Measurements from ENCODE around the gene PDE2A. TPM values are rescaled to one million over a fixed set of nuclear protein-coding genes. Genes with fewer than 3 reads are reported as not detected.
A peak's percentile ranks its signal among the peaks of the same experiment; 100 is the strongest.

PDE2A gene
- total and polyA plus RNA-seq, 5 experiments from 2014 or later = 0.22 to 1.9 (median 0.74) TPM; not detected in 1

DNA sequence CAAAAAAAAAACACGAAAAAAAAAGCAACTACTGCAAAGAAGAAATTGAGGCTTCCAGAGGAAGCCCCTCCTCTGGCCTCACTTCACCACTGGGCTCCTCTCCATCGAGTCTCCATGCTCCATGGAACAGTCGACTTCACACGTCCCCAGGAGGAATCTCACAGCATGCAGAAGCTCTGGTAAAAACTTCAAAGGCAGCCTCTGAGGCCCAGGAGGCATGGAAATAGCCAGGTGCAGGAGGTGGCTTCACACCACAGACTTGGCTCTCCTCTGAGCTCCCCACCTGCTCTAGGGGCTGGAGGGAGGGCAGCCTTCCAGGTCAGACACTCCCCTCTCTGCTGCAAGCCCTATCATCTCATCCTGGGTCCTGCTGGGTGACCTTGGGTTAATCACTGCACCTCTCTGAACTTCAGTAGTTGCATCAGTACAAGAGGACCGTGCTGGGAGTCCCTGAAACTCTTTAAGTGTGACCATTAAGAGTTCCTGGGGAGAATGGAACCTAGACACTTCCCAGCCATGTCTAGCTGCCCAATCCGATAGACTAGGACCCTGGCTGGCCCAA is 8.2 kb downstream of the PDE2A start:
- Mint-ChIP-seq H3K27ac (no peak overlapping the region), H3K36me3 (peaks cover 0 to 8% (median 6%) of the 10 kb centered on the region in 3 donors), H3K27me3 (peaks cover 24 to 82% (median 42%) of the 10 kb centered on the region in 5 donors), H3K4me3 (no peak overlapping the region), H3K9me3 (peaks cover 0 to 12% (median 7%) of the 10 kb centered on the region in 9 donors), H3K4me1 (peaks cover 0 to 3% (median 3%) of the 10 kb centered on the region in 4 donors)
- no peak for DNase-seq
- POLR2A ChIA-PET = interaction anchor here (0.6 kb wide), 1 partner anchor 401 kb away, joined by 3 read pairs; no protein-coding TSS in a partner anchor
- no peak for ATAC-seq

DNA sequence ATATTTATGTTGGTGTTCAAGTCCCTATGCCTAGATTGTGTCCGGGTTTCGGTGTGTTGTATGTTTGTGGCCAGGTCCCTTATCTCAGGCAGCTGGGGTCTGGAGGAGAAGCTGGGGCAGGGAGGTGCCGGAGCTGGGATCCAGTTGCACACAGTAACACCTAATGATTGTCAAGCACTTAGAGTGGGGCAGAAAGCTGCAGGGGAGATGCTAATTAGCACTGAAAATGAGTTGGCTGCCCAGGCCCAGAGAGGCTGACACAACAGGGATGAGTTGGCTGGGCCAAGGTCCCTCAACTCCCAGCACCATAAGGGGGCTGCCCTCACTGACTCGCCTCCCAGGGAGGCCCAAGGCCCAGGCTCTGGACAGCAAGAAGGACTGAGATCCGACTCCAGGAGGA is 12.2 kb downstream of the PDE2A start:
- no peak overlapping the region for H3K27ac Mint-ChIP-seq
- H3K4me3 Mint-ChIP-seq = no peak overlapping the region
- POLR2A ChIA-PET = no interaction called here
- H3K36me3 Mint-ChIP-seq = peaks cover 0 to 2% (median 1%) of the 10 kb centered on the region in 3 donors
- H3K9me3 Mint-ChIP-seq = peaks cover 0 to 6% (median 1%) of the 10 kb centered on the region in 9 donors
- ATAC-seq (no peak), DNase-seq (no peak)
- no peaks in the 10 kb centered on the region for H3K4me1 Mint-ChIP-seq
- peaks cover 15 to 58% (median 18%) of the 10 kb centered on the region in 5 donors for H3K27me3 Mint-ChIP-seq

- H3K27ac Mint-ChIP-seq = no peak overlapping the region
- no peak for DNase-seq
- no peaks in the 10 kb centered on the region for H3K4me1 Mint-ChIP-seq
- H3K36me3 Mint-ChIP-seq = no peaks in the 10 kb centered on the region
- POLR2A ChIA-PET = no interaction called here
- ATAC-seq = no peak
- H3K27me3 Mint-ChIP-seq = peaks cover 14 to 52% (median 16%) of the 10 kb centered on the region in 5 donors
- peaks cover 0 to 3% (median 0%) of the 10 kb centered on the region in 9 donors for H3K9me3 Mint-ChIP-seq
- H3K4me3 Mint-ChIP-seq = no peak overlapping the region
Measured at GRCh38 chr11:72661486-72661885, 12.7 kb downstream of the PDE2A start.

- DNase-seq = no peak
- H3K27ac Mint-ChIP-seq = no peak overlapping the region
- no peaks in the 10 kb centered on the region for H3K36me3 Mint-ChIP-seq
- POLR2A ChIA-PET = no interaction called here
- no peaks in the 10 kb centered on the region for H3K9me3 Mint-ChIP-seq
- no peak for ATAC-seq
- H3K4me3 Mint-ChIP-seq = no peak overlapping the region
- H3K27me3 Mint-ChIP-seq = peaks cover 4 to 34% (median 11%) of the 10 kb centered on the region in 5 donors
- no peaks in the 10 kb centered on the region for H3K4me1 Mint-ChIP-seq
Measured at GRCh38 chr11:72658989-72659640, 15.1 kb downstream of the PDE2A start.

GRCh38 chr11:72657411-72658100 is 16.7 kb downstream of the PDE2A start:
- Mint-ChIP-seq H3K4me3 (no peak overlapping the region), H3K27me3 (peaks cover 4 to 25% (median 15%) of the 10 kb centered on the region in 5 donors), H3K27ac (no peak overlapping the region), H3K9me3 (no peaks in the 10 kb centered on the region), H3K4me1 (peaks cover 0 to 2% (median 0%) of the 10 kb centered on the region in 4 donors), H3K36me3 (no peaks in the 10 kb centered on the region)
- ATAC-seq = no peak
- POLR2A ChIA-PET = no interaction called here
- no peak for DNase-seq

DNA sequence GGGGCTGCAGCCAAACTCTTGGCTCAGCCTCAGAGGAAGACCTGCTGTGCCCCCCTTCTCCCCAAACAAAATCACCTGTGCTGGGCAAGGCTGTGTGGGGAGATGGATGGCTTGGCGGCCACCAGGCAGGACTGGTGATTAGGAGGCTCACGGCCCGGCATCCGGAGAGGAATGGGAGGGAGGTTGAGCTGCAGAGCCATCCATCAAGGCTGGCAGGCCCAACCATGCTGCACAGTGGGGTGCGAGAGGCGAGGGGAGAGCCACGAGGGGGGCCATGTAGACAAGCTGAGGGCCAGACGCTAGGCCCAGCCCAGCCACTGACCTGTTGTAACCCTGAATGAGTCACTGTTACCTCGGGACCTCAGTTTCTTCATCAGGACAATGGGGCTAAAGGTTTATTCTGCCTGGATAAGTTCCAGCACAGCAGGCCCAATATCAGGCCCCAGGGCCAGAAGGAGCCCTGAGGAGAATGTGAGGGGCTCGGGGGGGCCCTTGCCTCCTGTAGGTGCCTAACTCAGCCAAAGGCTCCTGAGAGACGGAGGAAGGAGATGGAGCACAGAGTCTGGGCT is 18.2 kb downstream of the PDE2A start:
- DNase-seq = no peak
- Mint-ChIP-seq H3K27ac (peak overlapping the region in 1 of 10 donors; percentile 37), H3K9me3 (no peaks in the 10 kb centered on the region), H3K4me1 (peaks cover 0 to 2% (median 0%) of the 10 kb centered on the region in 4 donors), H3K27me3 (peaks cover 0 to 17% (median 15%) of the 10 kb centered on the region in 5 donors), H3K36me3 (no peaks in the 10 kb centered on the region), H3K4me3 (no peak overlapping the region)
- ATAC-seq = no peak
- POLR2A ChIA-PET = no interaction called here

- Mint-ChIP-seq H3K27me3 (peaks cover 1 to 11% (median 9%) of the 10 kb centered on the region in 5 donors), H3K4me1 (peaks cover 0 to 2% (median 0%) of the 10 kb centered on the region in 4 donors), H3K36me3 (no peaks in the 10 kb centered on the region), H3K4me3 (no peak overlapping the region), H3K9me3 (no peaks in the 10 kb centered on the region), H3K27ac (no peak overlapping the region)
- no peak for DNase-seq
- no peak for ATAC-seq
- POLR2A ChIA-PET = no interaction called here
Measured at GRCh38 chr11:72655014-72655413, 19.2 kb downstream of the PDE2A start.

DNA sequence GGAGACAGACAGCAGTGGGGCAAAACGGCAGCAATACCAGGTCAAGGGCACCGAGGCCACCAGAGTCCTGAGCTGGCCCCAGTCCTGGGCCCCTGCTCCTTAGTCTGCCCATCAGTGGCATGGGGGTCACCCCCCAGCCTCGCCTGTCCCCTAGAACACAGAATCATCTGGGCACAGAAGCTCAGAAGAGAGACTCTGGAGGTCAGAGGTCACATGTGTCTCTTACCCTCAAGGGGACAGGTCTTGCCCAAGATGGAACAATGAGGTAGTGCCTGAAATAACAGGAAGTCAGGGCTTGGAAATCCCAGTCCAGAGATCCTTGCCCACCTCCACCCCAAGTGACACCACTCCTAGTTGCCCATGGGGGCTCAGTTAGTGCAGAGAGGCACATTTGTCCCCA is 20.6 kb downstream of the PDE2A start:
- H3K4me1 Mint-ChIP-seq = peaks cover 0 to 2% (median 0%) of the 10 kb centered on the region in 4 donors
- no peak for DNase-seq
- no peak overlapping the region for H3K4me3 Mint-ChIP-seq
- ATAC-seq = no peak
- no peaks in the 10 kb centered on the region for H3K9me3 Mint-ChIP-seq
- H3K36me3 Mint-ChIP-seq = no peaks in the 10 kb centered on the region
- peak overlapping the region in 2 of 10 donors; percentile 14 to 39 for H3K27ac Mint-ChIP-seq
- POLR2A ChIA-PET = no interaction called here
- H3K27me3 Mint-ChIP-seq = peaks cover 1 to 10% (median 8%) of the 10 kb centered on the region in 5 donors

DNA sequence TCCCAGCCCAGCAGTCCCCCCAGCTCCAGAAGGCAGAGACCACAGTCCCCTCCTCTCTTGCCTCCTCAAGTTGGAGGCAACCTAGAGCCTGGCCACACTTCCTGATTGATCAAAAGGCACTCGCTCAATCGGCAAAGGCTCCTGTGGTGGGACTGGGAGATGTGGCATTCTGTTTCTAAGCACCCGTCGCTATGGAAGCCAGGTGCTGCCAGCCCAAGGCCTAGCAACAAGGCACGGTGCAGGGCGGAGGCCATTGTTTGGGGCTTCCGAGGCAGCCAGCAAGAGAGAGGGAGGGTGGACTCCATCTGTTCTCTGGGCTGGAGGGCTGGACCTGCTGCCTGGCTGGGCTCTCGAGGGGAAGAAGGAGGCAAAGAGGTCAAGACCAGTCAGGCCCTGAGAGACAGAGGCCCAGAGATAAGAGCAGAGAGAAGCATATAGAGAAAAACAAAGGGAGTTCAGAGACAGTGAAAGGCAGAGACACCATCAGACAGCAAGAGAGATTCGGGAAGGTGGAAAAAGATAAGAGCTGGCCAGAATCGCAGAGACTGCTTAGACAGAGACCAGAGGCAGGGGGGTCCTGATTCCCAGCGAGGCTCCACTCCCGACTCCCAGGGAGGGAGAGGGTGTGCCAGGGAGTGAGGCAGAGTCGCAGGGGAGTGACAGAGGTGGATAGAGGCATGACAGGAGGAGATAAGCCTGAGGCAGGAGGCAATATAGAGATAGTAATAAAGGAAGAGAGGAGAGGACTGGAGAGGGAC is 21.2 kb downstream of the PDE2A start:
- Mint-ChIP-seq H3K27me3 (peaks cover 1 to 10% (median 3%) of the 10 kb centered on the region in 5 donors), H3K4me1 (peaks cover 0 to 2% (median 0%) of the 10 kb centered on the region in 4 donors), H3K4me3 (no peak overlapping the region), H3K27ac (peak overlapping the region in 2 of 10 donors; percentile 14 to 39), H3K9me3 (no peaks in the 10 kb centered on the region), H3K36me3 (no peaks in the 10 kb centered on the region)
- no peak for DNase-seq
- no peak for ATAC-seq
- POLR2A ChIA-PET = no interaction called here

DNA sequence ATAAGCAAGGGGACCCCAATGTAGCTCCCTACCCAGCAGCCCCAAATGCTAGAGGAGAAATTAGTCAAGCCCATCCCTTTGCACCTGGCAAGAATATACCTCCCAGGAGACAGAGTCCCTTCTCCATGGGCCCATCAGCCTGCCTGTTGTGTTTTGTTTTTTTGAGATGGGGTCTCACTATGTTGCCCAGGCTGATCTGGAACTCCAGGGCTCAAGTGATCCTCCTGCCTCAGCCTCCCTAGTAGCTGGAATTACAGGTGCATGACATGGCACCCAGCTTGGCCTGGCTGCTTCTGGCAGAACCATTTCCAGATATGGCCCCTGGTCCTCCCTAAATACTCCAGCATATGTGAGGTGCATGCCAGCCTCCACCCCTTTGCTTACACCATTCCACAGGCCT is 22.1 kb downstream of the PDE2A start:
- DNase-seq (no peak), ATAC-seq (no peak)
- peaks cover 0 to 2% (median 0%) of the 10 kb centered on the region in 4 donors for H3K4me1 Mint-ChIP-seq
- POLR2A ChIA-PET = no interaction called here
- no peak overlapping the region for H3K4me3 Mint-ChIP-seq
- no peak overlapping the region for H3K27ac Mint-ChIP-seq
- H3K9me3 Mint-ChIP-seq = no peaks in the 10 kb centered on the region
- H3K36me3 Mint-ChIP-seq = no peaks in the 10 kb centered on the region
- peaks cover 1 to 10% (median 3%) of the 10 kb centered on the region in 5 donors for H3K27me3 Mint-ChIP-seq

GRCh38 chr11:72649215-72649976 is 24.8 kb downstream of the PDE2A start:
- H3K27me3 Mint-ChIP-seq = peaks cover 0 to 10% (median 1%) of the 10 kb centered on the region in 5 donors
- peak overlapping the region in 1 of 10 donors; percentile 1 for H3K27ac Mint-ChIP-seq
- ATAC-seq = no peak

More at GRCh38 chr11:72649215-72649976, 24.8 kb downstream of the PDE2A start:
- no peak for DNase-seq
- POLR2A ChIA-PET = no interaction called here
- H3K36me3 Mint-ChIP-seq = no peaks in the 10 kb centered on the region
- H3K9me3 Mint-ChIP-seq = no peaks in the 10 kb centered on the region
- H3K4me3 Mint-ChIP-seq = no peak overlapping the region
- H3K4me1 Mint-ChIP-seq = peaks cover 0 to 2% (median 0%) of the 10 kb centered on the region in 4 donors

All from naive thymus-derived CD8-positive, alpha-beta T cell (primary cell).